GM23338 (cell line): Measurements from ENCODE around the gene SMCR8. TPM values are rescaled to one million over a fixed set of nuclear protein-coding genes. Genes with fewer than 3 reads are reported as not detected.
"Not testable (repeated sequence)": the region's sequence is repeated elsewhere in the genome, so short reads cannot be mapped to it uniquely, and the experiment has no call there.

Experiments used
- ATAC-seq: fragments of 200-7000 bp; cut with Tn5 transposase; 3 replicates; pipeline ENCODE4 v1.9.1; 2020
- DNase-seq: peaks from one replicate; pipeline ENCODE4 v3.0.0-alpha.2; 2015; ENCODE audit warnings: low spot score
- H2AFZ ChIP-seq: fragments of 200-600 bp; sonication (generic); 2 replicates; pipeline ENCODE4 v1.8.0; 2016; ENCODE audit warnings: antibody characterized with exemption, mild to moderate bottlenecking, moderate library complexity
- H3F3A ChIP-seq: fragments of 200-600 bp; sonication (generic); replicated peaks from 2 replicates; pipeline ENCODE4 v1.8.0; 2017; ENCODE audit warnings: antibody characterized with exemption, mixed run types, low read depth
- H3K27ac ChIP-seq: fragments of 200-600 bp; sonication (generic); 2 replicates; pipeline ENCODE4 v1.6.1; 2016; ENCODE audit warnings: low read depth
- H3K27me3 ChIP-seq: fragments of 200-600 bp; sonication (generic); 2 replicates; pipeline ENCODE4 v1.8.0; 2016; ENCODE audit warnings: mild to moderate bottlenecking, mixed run types, moderate library complexity; ENCODE audit not compliant: insufficient read depth
- H3K36me3 ChIP-seq: fragments of 200-600 bp; sonication (generic); 2 replicates; pipeline ENCODE4 v1.8.0; 2016; ENCODE audit warnings: mild to moderate bottlenecking; ENCODE audit not compliant: insufficient read depth
- H3K4me1 ChIP-seq: fragments of 200-600 bp; sonication (generic); 2 replicates; pipeline ENCODE4 v1.8.0; 2016; ENCODE audit warnings: mild to moderate bottlenecking, moderate library complexity; ENCODE audit not compliant: insufficient read depth
- H3K4me2 ChIP-seq: fragments of 200-600 bp; sonication (generic); 2 replicates; pipeline ENCODE4 v1.7.1; 2017; ENCODE audit warnings: mixed run types
- H3K4me3 ChIP-seq: fragments of 200-600 bp; sonication (generic); 2 replicates; pipeline ENCODE4 v1.6.1; 2016; ENCODE audit warnings: mixed run types
- H3K79me2 ChIP-seq: fragments of 200-600 bp; sonication (generic); replicated peaks from 2 replicates; pipeline ENCODE4 v1.8.0; 2017; ENCODE audit warnings: mild to moderate bottlenecking; ENCODE audit not compliant: insufficient read depth
- H3K9me2 ChIP-seq: fragments of 200-600 bp; sonication (generic); 2 replicates; pipeline ENCODE4 v1.8.0; 2017; ENCODE audit not compliant: insufficient read depth
- H4K20me1 ChIP-seq: fragments of 200-600 bp; sonication (generic); replicated peaks from 2 replicates; pipeline ENCODE4 v1.8.0; 2017; ENCODE audit warnings: mild to moderate bottlenecking; ENCODE audit not compliant: insufficient read depth
- H3K27ac Mint-ChIP-seq: 2 replicates; pipeline ENCODE4 v1.8.0; 2020; ENCODE audit warnings: inconsistent platforms, mild to moderate bottlenecking, moderate library complexity, mixed read lengths
- H3K27me3 Mint-ChIP-seq: 3 replicates; pipeline ENCODE4 v1.8.0; 2022; ENCODE audit warnings: low read depth, mild to moderate bottlenecking, moderate library complexity, mixed read lengths, inconsistent platforms; ENCODE audit not compliant: insufficient read depth, poor library complexity
- H3K36me3 Mint-ChIP-seq: 3 replicates; pipeline ENCODE4 v1.8.0; 2021; ENCODE audit warnings: low read depth, mild to moderate bottlenecking, inconsistent platforms, moderate library complexity, mixed read lengths
- H3K4me1 Mint-ChIP-seq: 3 replicates; pipeline ENCODE4 v1.8.0; 2020; ENCODE audit warnings: mild to moderate bottlenecking, inconsistent platforms, mixed read lengths
- H3K4me3 Mint-ChIP-seq: 3 replicates; pipeline ENCODE4 v1.8.0; 2021; ENCODE audit warnings: moderate library complexity, mild to moderate bottlenecking, inconsistent platforms, mixed read lengths
- H3K9me3 Mint-ChIP-seq: 3 replicates; pipeline ENCODE4 v1.8.0; 2020; ENCODE audit warnings: moderate library complexity, mild to moderate bottlenecking, inconsistent platforms, mixed read lengths
- CREB1 ChIP-seq: fragments of 250-450 bp; sonication (Bioruptor Pico); IDR thresholded peaks from 2 replicates; pipeline ENCODE4 v1.5.0; 2020; ENCODE audit warnings: low read depth, mild to moderate bottlenecking, moderate library complexity
- ETS1 ChIP-seq: IDR thresholded peaks from 2 replicates; pipeline ENCODE4 v1.6.1; 2016; ENCODE audit warnings: antibody characterized with exemption
- EZH2phosphoT487 ChIP-seq: fragments of 200-600 bp; sonication (generic); IDR thresholded peaks from one replicate; pipeline ENCODE4 v1.8.1; 2018; ENCODE audit warnings: antibody characterized with exemption; ENCODE audit not compliant: unreplicated experiment
- JUNB ChIP-seq: IDR thresholded peaks from one replicate; pipeline ENCODE4 v1.6.1; 2016; ENCODE audit warnings: antibody characterized with exemption; ENCODE audit not compliant: unreplicated experiment
- NANOG ChIP-seq: IDR thresholded peaks from 2 replicates; pipeline ENCODE4 v1.6.1; 2016; ENCODE audit warnings: antibody characterized with exemption, borderline replicate concordance
- ZNF331 ChIP-seq: fragments of 250-450 bp; sonication (Bioruptor Pico); IDR thresholded peaks from 2 replicates; pipeline ENCODE4 v1.5.0; 2020; ENCODE audit warnings: low read depth, mild to moderate bottlenecking, moderate library complexity
- polyA plus RNA-seq: library from polyadenylated mRNA; unstranded; fragments of >200 nt; fragmentation: Nextera tagmentation; extraction: Ambion mirVana; gene quantifications from 2 replicates; pipeline ENCODE4 v1.2.1, GENCODE V29; 2016
- total RNA-seq: library from RNA; depleted of rRNA; stranded (reverse); fragments of >200 nt; shearing (Covaris generic); gene quantifications from 2 replicates; pipeline ENCODE4 v1.2.3, GENCODE V29; 2014
- TF ChIP-seq, protein P1 (sequence below): IDR thresholded peaks from one replicate; pipeline ENCODE4 v1.6.1; 2018; ENCODE audit warnings: antibody characterized with exemption; ENCODE audit not compliant: unreplicated experiment

Gene SMCR8
- total and polyA plus RNA-seq, 2 experiments from 2014 or later: 1.5 to 20.1 TPM

DNA sequence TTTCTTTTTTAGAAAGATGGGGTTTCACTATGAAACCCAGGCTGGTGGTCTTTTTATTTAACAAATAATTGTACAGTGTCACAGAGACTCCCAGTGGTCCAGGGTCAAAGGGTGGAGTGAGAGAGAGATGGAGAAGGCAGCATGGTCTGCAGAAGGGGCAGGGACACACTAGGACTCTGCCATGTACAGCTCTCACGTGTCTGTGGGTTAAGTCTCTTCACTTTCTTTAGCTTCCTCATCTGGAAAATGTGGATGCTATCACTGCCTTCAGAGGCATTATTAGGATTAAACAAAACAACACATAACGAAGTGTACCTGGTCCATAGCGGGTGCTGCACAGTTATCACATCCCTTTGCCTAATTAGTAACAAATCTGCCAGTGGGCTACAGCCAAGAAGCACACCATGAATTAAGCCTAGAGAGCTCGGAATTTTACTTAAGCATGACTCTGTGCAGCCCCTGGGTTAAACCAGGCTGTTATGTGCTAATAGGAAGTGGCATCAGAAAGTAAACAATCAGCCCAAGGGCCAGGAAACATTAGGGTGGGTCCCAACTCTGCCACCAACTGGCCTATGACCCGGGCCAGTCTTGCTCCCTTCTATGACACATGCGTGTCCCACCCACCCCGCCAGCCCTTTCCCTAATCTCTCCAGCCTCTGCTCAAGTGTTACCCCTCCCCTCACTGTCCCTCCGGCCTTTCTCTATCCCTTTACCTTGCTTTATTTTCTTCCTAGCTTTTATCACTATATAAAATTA lies 14.2 kb upstream of the SMCR8 start (continued):
- TF ChIP-seq ETS1: no peak
- no peak for TF ChIP-seq EZH2phosphoT487
- TF ChIP-seq, protein P1, sequence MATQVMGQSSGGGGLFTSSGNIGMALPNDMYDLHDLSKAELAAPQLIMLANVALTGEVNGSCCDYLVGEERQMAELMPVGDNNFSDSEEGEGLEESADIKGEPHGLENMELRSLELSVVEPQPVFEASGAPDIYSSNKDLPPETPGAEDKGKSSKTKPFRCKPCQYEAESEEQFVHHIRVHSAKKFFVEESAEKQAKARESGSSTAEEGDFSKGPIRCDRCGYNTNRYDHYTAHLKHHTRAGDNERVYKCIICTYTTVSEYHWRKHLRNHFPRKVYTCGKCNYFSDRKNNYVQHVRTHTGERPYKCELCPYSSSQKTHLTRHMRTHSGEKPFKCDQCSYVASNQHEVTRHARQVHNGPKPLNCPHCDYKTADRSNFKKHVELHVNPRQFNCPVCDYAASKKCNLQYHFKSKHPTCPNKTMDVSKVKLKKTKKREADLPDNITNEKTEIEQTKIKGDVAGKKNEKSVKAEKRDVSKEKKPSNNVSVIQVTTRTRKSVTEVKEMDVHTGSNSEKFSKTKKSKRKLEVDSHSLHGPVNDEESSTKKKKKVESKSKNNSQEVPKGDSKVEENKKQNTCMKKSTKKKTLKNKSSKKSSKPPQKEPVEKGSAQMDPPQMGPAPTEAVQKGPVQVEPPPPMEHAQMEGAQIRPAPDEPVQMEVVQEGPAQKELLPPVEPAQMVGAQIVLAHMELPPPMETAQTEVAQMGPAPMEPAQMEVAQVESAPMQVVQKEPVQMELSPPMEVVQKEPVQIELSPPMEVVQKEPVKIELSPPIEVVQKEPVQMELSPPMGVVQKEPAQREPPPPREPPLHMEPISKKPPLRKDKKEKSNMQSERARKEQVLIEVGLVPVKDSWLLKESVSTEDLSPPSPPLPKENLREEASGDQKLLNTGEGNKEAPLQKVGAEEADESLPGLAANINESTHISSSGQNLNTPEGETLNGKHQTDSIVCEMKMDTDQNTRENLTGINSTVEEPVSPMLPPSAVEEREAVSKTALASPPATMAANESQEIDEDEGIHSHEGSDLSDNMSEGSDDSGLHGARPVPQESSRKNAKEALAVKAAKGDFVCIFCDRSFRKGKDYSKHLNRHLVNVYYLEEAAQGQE: no peak
- no peak for TF ChIP-seq CREB1 (CRISPR knock-in tag)
- no peak for TF ChIP-seq NANOG
- TF ChIP-seq ZNF331: no peak
- no peak for TF ChIP-seq JUNB

GRCh38 chr17:18303206-18303605 lies 11.9 kb upstream of the SMCR8 start:
- DNase-seq, H3K4me2 ChIP-seq, H3K27me3 Mint-ChIP-seq, ATAC-seq, H3K9me2 ChIP-seq, H3K4me1 Mint-ChIP-seq, H3K4me3 ChIP-seq, H3K27ac Mint-ChIP-seq, H3K27me3 ChIP-seq, H3K4me3 Mint-ChIP-seq, H3K4me1 ChIP-seq, H3K79me2 ChIP-seq, H3K27ac ChIP-seq, H2AFZ ChIP-seq, H3F3A ChIP-seq, H3K9me3 Mint-ChIP-seq: not testable (repeated sequence)
- Histone ChIP-seq H4K20me1 (peaks cover 32% of the 10 kb centered on the region), H3K36me3 (peaks cover 69% of the 10 kb centered on the region)
- H3K36me3 Mint-ChIP-seq: peaks cover 83% of the 10 kb centered on the region

DNA sequence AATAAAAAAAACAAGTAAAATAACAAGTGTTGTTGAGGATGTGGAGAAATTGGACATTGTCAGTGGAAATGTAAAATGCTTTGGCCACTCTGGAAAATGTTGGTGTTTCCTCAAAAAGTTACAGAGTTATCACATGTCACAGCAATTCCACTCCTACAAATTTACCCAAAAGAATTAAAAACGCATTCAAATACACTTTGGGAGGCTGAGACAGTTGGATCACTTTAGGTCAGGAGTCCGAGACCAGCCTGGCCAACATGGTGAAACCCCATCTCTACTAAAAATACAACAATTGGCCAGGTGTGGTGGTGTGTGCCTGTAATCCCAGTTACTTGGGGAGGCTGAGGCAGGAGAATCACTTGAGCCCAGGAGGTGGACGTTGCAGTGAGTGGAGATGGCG lies 5.9 kb upstream of the SMCR8 start:
- H3F3A ChIP-seq: 0 out of 2 replicates have a peak, but pooled peaks cover 4% of the 10 kb centered on the region
- H3K9me2 ChIP-seq: no peaks in the 10 kb centered on the region
- H3K36me3 Mint-ChIP-seq: peaks cover 73% of the 10 kb centered on the region
- H3K36me3 ChIP-seq: peaks cover 47% of the 10 kb centered on the region
- H3K27ac Mint-ChIP-seq: no peak overlapping the region
- no peaks in the 10 kb centered on the region for H3K9me3 Mint-ChIP-seq
- no peaks in the 10 kb centered on the region for H3K27me3 ChIP-seq
- H3K4me3 Mint-ChIP-seq: no peak overlapping the region
- H3K27ac ChIP-seq: no peak overlapping the region
- H3K4me1 ChIP-seq: peaks cover 11% of the 10 kb centered on the region; the same call in 1 of the 2 replicates
- peaks cover 6% of the 10 kb centered on the region for H3K27me3 Mint-ChIP-seq
- no peak overlapping the region for H2AFZ ChIP-seq
- H3K4me1 Mint-ChIP-seq: peaks cover 9% of the 10 kb centered on the region; the same call in 2 of the 3 replicates
- no peak overlapping the region for H3K4me3 ChIP-seq
- DNase-seq (no peak), ATAC-seq (no peak)
- peaks cover 30% of the 10 kb centered on the region for H4K20me1 ChIP-seq
- no peak for TF ChIP-seq NANOG
- no peak for TF ChIP-seq ETS1
- TF ChIP-seq, protein P1: no peak
- H3K4me2 ChIP-seq: no peak overlapping the region
- H3K79me2 ChIP-seq: peaks cover 54% of the 10 kb centered on the region
